ENCODE measurements around the gene TLE4.

DNA sequence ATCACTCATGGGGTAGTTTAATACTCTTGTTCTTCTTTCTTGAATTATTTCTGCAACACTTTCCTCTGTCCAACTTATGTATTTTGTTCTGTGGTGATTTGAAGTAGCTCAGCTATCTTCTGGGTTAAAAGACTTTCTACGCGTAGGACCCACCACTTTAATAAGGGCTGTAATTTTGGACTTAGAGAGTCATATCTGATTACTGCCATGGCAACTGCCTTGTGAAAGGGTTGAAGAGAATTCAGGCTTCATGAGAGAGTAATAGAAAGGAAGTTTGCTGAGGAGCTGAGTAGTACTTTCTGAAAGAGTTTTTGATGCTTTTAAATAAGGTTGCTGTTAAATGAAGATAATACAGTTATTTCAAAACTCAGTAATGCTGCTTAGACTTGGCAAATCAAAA lies 89.5 kb downstream of the TLE4 start:
- TF ChIP-seq, protein P1, sequence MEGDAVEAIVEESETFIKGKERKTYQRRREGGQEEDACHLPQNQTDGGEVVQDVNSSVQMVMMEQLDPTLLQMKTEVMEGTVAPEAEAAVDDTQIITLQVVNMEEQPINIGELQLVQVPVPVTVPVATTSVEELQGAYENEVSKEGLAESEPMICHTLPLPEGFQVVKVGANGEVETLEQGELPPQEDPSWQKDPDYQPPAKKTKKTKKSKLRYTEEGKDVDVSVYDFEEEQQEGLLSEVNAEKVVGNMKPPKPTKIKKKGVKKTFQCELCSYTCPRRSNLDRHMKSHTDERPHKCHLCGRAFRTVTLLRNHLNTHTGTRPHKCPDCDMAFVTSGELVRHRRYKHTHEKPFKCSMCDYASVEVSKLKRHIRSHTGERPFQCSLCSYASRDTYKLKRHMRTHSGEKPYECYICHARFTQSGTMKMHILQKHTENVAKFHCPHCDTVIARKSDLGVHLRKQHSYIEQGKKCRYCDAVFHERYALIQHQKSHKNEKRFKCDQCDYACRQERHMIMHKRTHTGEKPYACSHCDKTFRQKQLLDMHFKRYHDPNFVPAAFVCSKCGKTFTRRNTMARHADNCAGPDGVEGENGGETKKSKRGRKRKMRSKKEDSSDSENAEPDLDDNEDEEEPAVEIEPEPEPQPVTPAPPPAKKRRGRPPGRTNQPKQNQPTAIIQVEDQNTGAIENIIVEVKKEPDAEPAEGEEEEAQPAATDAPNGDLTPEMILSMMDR (IDR thresholded peaks at IDR 0.05), result no peak
- no peak for TF ChIP-seq POLR2A (IDR thresholded peaks at IDR 0.05)

All from Peyer's patch (tissue), 4 donors.